Measurements from ENCODE around the gene VSTM4. TPM values are rescaled to one million over a fixed set of nuclear protein-coding genes. Genes with fewer than 3 reads are reported as not detected.

Gene VSTM4
- total RNA-seq, 1 experiment from 2014 or later = not detected

- H3K27ac Mint-ChIP-seq (ENCODE audit: unreplicated experiment) = no peak overlapping the region
- no peaks in the 10 kb centered on the region for H3K36me3 Mint-ChIP-seq (ENCODE audit: insufficient read depth, unreplicated experiment)
- H3K27me3 Mint-ChIP-seq (ENCODE audit: unreplicated experiment) = peaks cover 74% of the 10 kb centered on the region
- no peaks in the 10 kb centered on the region for H3K4me1 Mint-ChIP-seq (ENCODE audit: low read depth, unreplicated experiment)
- CTCF ChIA-PET = no interaction called here
- no peaks in the 10 kb centered on the region for H3K9me3 Mint-ChIP-seq (ENCODE audit: low read depth, unreplicated experiment)
- DNase-seq = no peak
- BruUV-seq (replicated peaks) = no TSS peak
- TF ChIP-seq CTCF (IDR thresholded peaks at IDR 0.05; ENCODE audit: unreplicated experiment) = no peak
- intact Hi-C loops (cut with micrococcal nuclease; ENCODE audit: unreplicated experiment) = no loop called here
- H3K4me3 Mint-ChIP-seq (ENCODE audit: low read depth, unreplicated experiment) = no peak overlapping the region
Observed at GRCh38 chr10:49141541-49142332, 26.4 kb upstream of the VSTM4 start.

- Mint-ChIP-seq H3K4me3 (ENCODE audit: low read depth, unreplicated experiment) (no peak overlapping the region), H3K4me1 (ENCODE audit: low read depth, unreplicated experiment) (no peaks in the 10 kb centered on the region), H3K9me3 (ENCODE audit: low read depth, unreplicated experiment) (no peaks in the 10 kb centered on the region), H3K27ac (ENCODE audit: unreplicated experiment) (no peak overlapping the region), H3K36me3 (ENCODE audit: insufficient read depth, unreplicated experiment) (no peaks in the 10 kb centered on the region), H3K27me3 (ENCODE audit: unreplicated experiment) (peaks cover 74% of the 10 kb centered on the region)
- intact Hi-C loops (cut with micrococcal nuclease; ENCODE audit: unreplicated experiment) = no loop called here
- BruUV-seq (replicated peaks) = no TSS peak
- no peak for DNase-seq
- no peak for TF ChIP-seq CTCF (IDR thresholded peaks at IDR 0.05; ENCODE audit: unreplicated experiment)
- CTCF ChIA-PET = no interaction called here
Observed at GRCh38 chr10:49140304-49141177, 25.2 kb upstream of the VSTM4 start.

- Mint-ChIP-seq H3K4me3 (ENCODE audit: low read depth, unreplicated experiment) (no peak overlapping the region), H3K9me3 (ENCODE audit: low read depth, unreplicated experiment) (no peaks in the 10 kb centered on the region), H3K36me3 (ENCODE audit: insufficient read depth, unreplicated experiment) (no peaks in the 10 kb centered on the region), H3K4me1 (ENCODE audit: low read depth, unreplicated experiment) (no peaks in the 10 kb centered on the region), H3K27ac (ENCODE audit: unreplicated experiment) (no peak overlapping the region), H3K27me3 (ENCODE audit: unreplicated experiment) (peaks cover 74% of the 10 kb centered on the region)
- TF ChIP-seq CTCF (IDR thresholded peaks at IDR 0.05; ENCODE audit: unreplicated experiment) = no peak
- BruUV-seq (replicated peaks) = no TSS peak
- CTCF ChIA-PET = no interaction called here
- DNase-seq = no peak
- intact Hi-C loops (cut with micrococcal nuclease; ENCODE audit: unreplicated experiment) = no loop called here
Observed at GRCh38 chr10:49139846-49140195, 24.5 kb upstream of the VSTM4 start.

GRCh38 chr10:49139028-49139845, 23.9 kb upstream of the VSTM4 start:
- DNase-seq = no peak
- TF ChIP-seq CTCF (IDR thresholded peaks at IDR 0.05; ENCODE audit: unreplicated experiment) = no peak
- no TSS peak for BruUV-seq (replicated peaks)
- Mint-ChIP-seq H3K9me3 (ENCODE audit: low read depth, unreplicated experiment) (no peaks in the 10 kb centered on the region), H3K27ac (ENCODE audit: unreplicated experiment) (no peak overlapping the region), H3K4me3 (ENCODE audit: low read depth, unreplicated experiment) (no peak overlapping the region), H3K36me3 (ENCODE audit: insufficient read depth, unreplicated experiment) (no peaks in the 10 kb centered on the region), H3K27me3 (ENCODE audit: unreplicated experiment) (peaks cover 74% of the 10 kb centered on the region), H3K4me1 (ENCODE audit: low read depth, unreplicated experiment) (no peaks in the 10 kb centered on the region)
- intact Hi-C loops (cut with micrococcal nuclease; ENCODE audit: unreplicated experiment) = no loop called here
- CTCF ChIA-PET = no interaction called here
